Osteocyte (in vitro differentiated cells): ENCODE measurements around the gene GPR75. TPM values are rescaled to one million over a fixed set of nuclear protein-coding genes. Genes with fewer than 3 reads are reported as not detected.
A peak's percentile ranks its signal among the peaks of the same experiment; 100 is the strongest.

ENCODE experiments used
- DNase-seq: peaks from one replicate; pipeline ENCODE4 v3.0.0; 2021; ENCODE audit warnings: mixed read lengths; ENCODE audit not compliant: unreplicated experiment; ENCODE audit errors: extremely low spot score
- H3K27ac Mint-ChIP-seq: one replicate; pipeline ENCODE4 v1.8.0; 2021; ENCODE audit warnings: mild to moderate bottlenecking, mixed read lengths; ENCODE audit not compliant: unreplicated experiment
- H3K27me3 Mint-ChIP-seq: one replicate; pipeline ENCODE4 v1.8.0; 2021; ENCODE audit warnings: mixed read lengths; ENCODE audit not compliant: unreplicated experiment
- H3K36me3 Mint-ChIP-seq: one replicate; pipeline ENCODE4 v1.8.0; 2021; ENCODE audit warnings: mixed read lengths; ENCODE audit not compliant: unreplicated experiment
- H3K4me1 Mint-ChIP-seq: one replicate; pipeline ENCODE4 v1.8.0; 2021; ENCODE audit warnings: mixed read lengths; ENCODE audit not compliant: unreplicated experiment
- H3K4me3 Mint-ChIP-seq: one replicate; pipeline ENCODE4 v1.8.0; 2021; ENCODE audit warnings: mild to moderate bottlenecking, moderate library complexity, mixed read lengths; ENCODE audit not compliant: unreplicated experiment
- H3K9me3 Mint-ChIP-seq: one replicate; pipeline ENCODE4 v1.8.0; 2021; ENCODE audit warnings: mixed read lengths; ENCODE audit not compliant: unreplicated experiment
- CTCF ChIP-seq: fragments of 200-600 bp; sonication (generic); IDR thresholded peaks from 2 replicates; pipeline ENCODE4 v1.5.0; 2021; ENCODE audit warnings: antibody characterized with exemption, mild to moderate bottlenecking, moderate library complexity
- long read RNA-seq: library from polyadenylated mRNA; unstranded; transcript quantifications from one replicate; pipeline ENCODE4 v2.0.0, GENCODE V29; 2021
- total RNA-seq: library from RNA; stranded (reverse); gene quantifications from 2 replicates; pipeline ENCODE4 v1.2.1, GENCODE V29; 2021

The GPR75 gene
- total RNA-seq, result 1.1 and 1.2 TPM in 2 replicates
- long read RNA-seq, result 0 reads

GRCh38 chr2:53859206-53860181 lies at the start of gene GPR75:
TSS of gene GPR75 (minus strand) at chr2:53859967. CDS start at chr2:53854756, 5,211 bp downstream.
- H3K4me1 Mint-ChIP-seq, result no peaks in the 10 kb centered on the region
- DNase-seq, result no peak
- H3K27me3 Mint-ChIP-seq, result no peaks in the 10 kb centered on the region
- H3K27ac Mint-ChIP-seq, result no peak within 1 kb of the TSS
- peaks cover 8% of the 10 kb centered on the region for H3K36me3 Mint-ChIP-seq
- H3K4me3 Mint-ChIP-seq, result no peak within 1 kb of the TSS
- TF ChIP-seq CTCF, result no peak
- no peaks in the 10 kb centered on the region for H3K9me3 Mint-ChIP-seq

- Mint-ChIP-seq H3K4me3 (no peak overlapping the region), H3K27ac (peak overlapping the region; percentile 24), H3K36me3 (peaks cover 53% of the 10 kb centered on the region), H3K27me3 (no peaks in the 10 kb centered on the region), H3K4me1 (no peaks in the 10 kb centered on the region), H3K9me3 (no peaks in the 10 kb centered on the region)
- DNase-seq, result no peak
- no peak for TF ChIP-seq CTCF
Measured at GRCh38 chr2:53907582-53907981, 47.8 kb upstream of the GPR75 start.

GRCh38 chr2:53905396-53905795 lies 45.6 kb upstream of the GPR75 start:
- Mint-ChIP-seq H3K27ac (no peak overlapping the region), H3K9me3 (no peaks in the 10 kb centered on the region), H3K27me3 (no peaks in the 10 kb centered on the region), H3K4me1 (no peaks in the 10 kb centered on the region), H3K36me3 (peaks cover 58% of the 10 kb centered on the region), H3K4me3 (no peak overlapping the region)
- TF ChIP-seq CTCF, result no peak
- no peak for DNase-seq

- Mint-ChIP-seq H3K4me1 (no peaks in the 10 kb centered on the region), H3K36me3 (peaks cover 56% of the 10 kb centered on the region)
Measured at GRCh38 chr2:53903011-53903410, 43.2 kb upstream of the GPR75 start.

More at GRCh38 chr2:53903011-53903410, 43.2 kb upstream of the GPR75 start:
- H3K27ac Mint-ChIP-seq, result no peak overlapping the region
- TF ChIP-seq CTCF, result no peak
- DNase-seq, result no peak
- no peaks in the 10 kb centered on the region for H3K27me3 Mint-ChIP-seq
- H3K9me3 Mint-ChIP-seq, result no peaks in the 10 kb centered on the region
- H3K4me3 Mint-ChIP-seq, result no peak overlapping the region
